Measurements from ENCODE around the gene CST9L.

Gene CST9L

DNA sequence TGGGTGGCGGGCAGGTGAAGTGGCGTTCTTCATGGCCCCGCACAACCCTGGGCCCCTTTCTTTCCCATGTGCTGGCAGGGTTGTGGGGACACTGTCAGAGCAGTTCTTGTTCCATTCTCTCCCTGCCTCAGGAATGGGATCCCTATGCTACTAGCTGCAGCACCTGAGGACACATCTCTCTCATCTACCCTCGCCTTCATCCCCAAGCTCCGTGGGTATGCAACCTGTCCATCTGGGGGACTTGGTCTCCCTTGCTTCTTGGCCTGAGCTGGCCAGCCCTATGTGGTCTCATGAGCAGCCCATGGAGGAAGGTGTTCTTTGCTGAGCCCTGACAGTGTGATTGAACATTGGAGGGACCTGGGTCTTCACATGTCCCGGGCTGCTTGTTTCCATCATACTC is 24.2 kb downstream of the CST9L start:
- Histone ChIP-seq H3K36me3 (ENCODE audit: control insufficient read depth, low read length) (no peaks in the 10 kb centered on the region), H3K27me3 (ENCODE audit: control insufficient read depth, low read length) (no peaks in the 10 kb centered on the region), H3K79me2 (ENCODE audit: control insufficient read depth, low read length) (no peaks in the 10 kb centered on the region), H3K4me1 (ENCODE audit: control insufficient read depth, low read length) (peaks cover 10% of the 10 kb centered on the region), H3K4me3 (ENCODE audit: low read length) (no peak overlapping the region), H3K27ac (ENCODE audit: low read depth, low read length) (no peak overlapping the region), H4K20me1 (ENCODE audit: control insufficient read depth, insufficient read depth, low read depth, low read length) (no peaks in the 10 kb centered on the region), H3K9me3 (ENCODE audit: control insufficient read depth, insufficient read depth, low read length) (no peaks in the 10 kb centered on the region), H3F3A (ENCODE audit: control insufficient read depth, insufficient read depth) (no peaks in the 10 kb centered on the region), H3K4me2 (ENCODE audit: low read length) (no peak overlapping the region), H3K9me2 (replicated peaks; ENCODE audit: control insufficient read depth, low read length) (no peaks in the 10 kb centered on the region)
- TF ChIP-seq, protein P1, sequence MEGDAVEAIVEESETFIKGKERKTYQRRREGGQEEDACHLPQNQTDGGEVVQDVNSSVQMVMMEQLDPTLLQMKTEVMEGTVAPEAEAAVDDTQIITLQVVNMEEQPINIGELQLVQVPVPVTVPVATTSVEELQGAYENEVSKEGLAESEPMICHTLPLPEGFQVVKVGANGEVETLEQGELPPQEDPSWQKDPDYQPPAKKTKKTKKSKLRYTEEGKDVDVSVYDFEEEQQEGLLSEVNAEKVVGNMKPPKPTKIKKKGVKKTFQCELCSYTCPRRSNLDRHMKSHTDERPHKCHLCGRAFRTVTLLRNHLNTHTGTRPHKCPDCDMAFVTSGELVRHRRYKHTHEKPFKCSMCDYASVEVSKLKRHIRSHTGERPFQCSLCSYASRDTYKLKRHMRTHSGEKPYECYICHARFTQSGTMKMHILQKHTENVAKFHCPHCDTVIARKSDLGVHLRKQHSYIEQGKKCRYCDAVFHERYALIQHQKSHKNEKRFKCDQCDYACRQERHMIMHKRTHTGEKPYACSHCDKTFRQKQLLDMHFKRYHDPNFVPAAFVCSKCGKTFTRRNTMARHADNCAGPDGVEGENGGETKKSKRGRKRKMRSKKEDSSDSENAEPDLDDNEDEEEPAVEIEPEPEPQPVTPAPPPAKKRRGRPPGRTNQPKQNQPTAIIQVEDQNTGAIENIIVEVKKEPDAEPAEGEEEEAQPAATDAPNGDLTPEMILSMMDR (IDR thresholded peaks at IDR 0.05; ENCODE audit: low read depth, low read length, poor library complexity, severe bottlenecking) = no peak
- TF ChIP-seq EZH2phosphoT487 (IDR thresholded peaks at IDR 0.05; ENCODE audit: borderline replicate concordance, low read length) = no peak

DNA sequence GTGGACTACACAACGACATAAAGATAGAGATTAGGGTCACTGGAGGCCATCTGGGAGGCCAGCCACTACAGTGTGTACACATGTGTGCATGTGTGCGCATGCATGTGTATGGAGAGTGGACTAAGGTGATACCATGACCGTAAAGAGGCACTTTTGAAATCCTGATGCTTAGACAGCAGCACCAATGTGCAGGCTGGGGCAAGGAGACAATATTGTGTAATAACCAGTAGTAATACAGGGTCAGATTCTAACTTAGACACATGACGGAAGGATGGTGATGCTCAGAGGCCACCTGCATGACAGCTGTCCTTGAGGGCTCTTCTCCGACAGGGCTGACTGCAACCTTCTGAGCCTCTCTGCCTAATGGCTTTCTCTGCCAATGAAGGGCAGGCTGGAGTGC is 25.5 kb downstream of the CST9L start:
- no peak overlapping the region for H3K27ac ChIP-seq (ENCODE audit: low read depth, low read length)
- H3K27me3 ChIP-seq (ENCODE audit: control insufficient read depth, low read length) = no peaks in the 10 kb centered on the region
- H4K20me1 ChIP-seq (ENCODE audit: control insufficient read depth, insufficient read depth, low read depth, low read length) = no peaks in the 10 kb centered on the region
- no peaks in the 10 kb centered on the region for H3F3A ChIP-seq (ENCODE audit: control insufficient read depth, insufficient read depth)
- TF ChIP-seq EZH2phosphoT487 (IDR thresholded peaks at IDR 0.05; ENCODE audit: borderline replicate concordance, low read length) = no peak
- TF ChIP-seq, protein P1 (IDR thresholded peaks at IDR 0.05; ENCODE audit: low read depth, low read length, poor library complexity, severe bottlenecking) = no peak
- H3K79me2 ChIP-seq (ENCODE audit: control insufficient read depth, low read length) = no peaks in the 10 kb centered on the region
- H3K4me3 ChIP-seq (ENCODE audit: low read length) = no peak overlapping the region
- no peaks in the 10 kb centered on the region for H3K9me3 ChIP-seq (ENCODE audit: control insufficient read depth, insufficient read depth, low read length)
- no peaks in the 10 kb centered on the region for H3K9me2 ChIP-seq (replicated peaks; ENCODE audit: control insufficient read depth, low read length)
- H3K4me2 ChIP-seq (ENCODE audit: low read length) = no peak overlapping the region
- no peaks in the 10 kb centered on the region for H3K36me3 ChIP-seq (ENCODE audit: control insufficient read depth, low read length)
- peaks cover 10% of the 10 kb centered on the region for H3K4me1 ChIP-seq (ENCODE audit: control insufficient read depth, low read length)

DNA sequence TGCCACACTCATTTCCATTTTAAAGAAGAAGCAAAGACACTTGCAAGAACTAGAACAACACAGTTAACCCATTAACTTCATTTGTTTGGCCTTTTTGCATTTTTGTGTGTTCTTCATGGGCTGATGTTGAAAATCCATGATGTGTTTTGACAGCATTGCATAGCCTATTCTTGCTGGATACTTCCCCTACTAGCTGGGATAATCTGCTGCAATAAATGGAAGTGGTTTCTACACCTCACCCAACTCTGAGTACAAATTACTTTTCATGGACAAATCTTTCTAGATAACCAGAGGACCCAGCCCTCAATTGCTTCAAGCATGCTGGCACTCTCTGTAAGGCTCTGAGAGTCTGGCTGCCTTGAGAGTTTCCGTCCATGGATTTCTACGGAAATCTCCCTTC is 26.5 kb downstream of the CST9L start:
- H3K9me3 ChIP-seq (ENCODE audit: control insufficient read depth, insufficient read depth, low read length) = no peaks in the 10 kb centered on the region
- H3F3A ChIP-seq (ENCODE audit: control insufficient read depth, insufficient read depth) = no peaks in the 10 kb centered on the region
- no peaks in the 10 kb centered on the region for H3K27me3 ChIP-seq (ENCODE audit: control insufficient read depth, low read length)
- TF ChIP-seq, protein P1 (IDR thresholded peaks at IDR 0.05; ENCODE audit: low read depth, low read length, poor library complexity, severe bottlenecking) = no peak
- TF ChIP-seq EZH2phosphoT487 (IDR thresholded peaks at IDR 0.05; ENCODE audit: borderline replicate concordance, low read length) = no peak
- no peaks in the 10 kb centered on the region for H3K79me2 ChIP-seq (ENCODE audit: control insufficient read depth, low read length)
- peak overlapping the region; percentile 22 for H3K4me2 ChIP-seq (ENCODE audit: low read length)
- H4K20me1 ChIP-seq (ENCODE audit: control insufficient read depth, insufficient read depth, low read depth, low read length) = no peaks in the 10 kb centered on the region
- no peaks in the 10 kb centered on the region for H3K9me2 ChIP-seq (replicated peaks; ENCODE audit: control insufficient read depth, low read length)
- no peaks in the 10 kb centered on the region for H3K36me3 ChIP-seq (ENCODE audit: control insufficient read depth, low read length)
- no peak overlapping the region for H3K27ac ChIP-seq (ENCODE audit: low read depth, low read length)
- H3K4me3 ChIP-seq (ENCODE audit: low read length) = no peak overlapping the region
- peaks cover 10% of the 10 kb centered on the region for H3K4me1 ChIP-seq (ENCODE audit: control insufficient read depth, low read length)

DNA sequence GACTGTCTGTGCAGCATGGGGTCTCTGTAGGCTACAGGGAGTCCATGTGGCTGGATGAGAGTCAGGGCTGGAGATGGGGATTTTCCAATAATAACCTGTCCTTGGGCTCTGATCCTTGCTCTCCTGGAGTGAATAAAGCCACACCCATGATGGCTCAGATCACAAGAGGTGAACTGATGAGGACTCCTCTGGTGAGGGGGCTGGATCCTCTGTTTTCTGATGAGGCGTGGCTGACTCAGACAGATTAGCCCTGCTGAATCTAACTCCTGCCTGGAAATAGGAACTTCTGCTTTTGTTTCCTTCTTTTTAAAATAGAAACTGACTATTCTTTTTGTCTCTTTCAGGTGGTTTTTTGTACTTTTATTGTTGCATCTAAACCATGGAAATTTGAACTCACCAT is 27.0 kb downstream of the CST9L start:
- Histone ChIP-seq H3K27ac (ENCODE audit: low read depth, low read length) (no peak overlapping the region), H3K36me3 (ENCODE audit: control insufficient read depth, low read length) (no peaks in the 10 kb centered on the region), H3F3A (ENCODE audit: control insufficient read depth, insufficient read depth) (no peaks in the 10 kb centered on the region), H3K27me3 (ENCODE audit: control insufficient read depth, low read length) (no peaks in the 10 kb centered on the region), H3K4me1 (ENCODE audit: control insufficient read depth, low read length) (peaks cover 10% of the 10 kb centered on the region), H3K4me2 (ENCODE audit: low read length) (peak overlapping the region; percentile 22), H3K9me2 (replicated peaks; ENCODE audit: control insufficient read depth, low read length) (no peaks in the 10 kb centered on the region), H3K79me2 (ENCODE audit: control insufficient read depth, low read length) (no peaks in the 10 kb centered on the region), H4K20me1 (ENCODE audit: control insufficient read depth, insufficient read depth, low read depth, low read length) (no peaks in the 10 kb centered on the region), H3K9me3 (ENCODE audit: control insufficient read depth, insufficient read depth, low read length) (no peaks in the 10 kb centered on the region), H3K4me3 (ENCODE audit: low read length) (no peak overlapping the region)
- TF ChIP-seq EZH2phosphoT487 (IDR thresholded peaks at IDR 0.05; ENCODE audit: borderline replicate concordance, low read length) = no peak
